GM18858 (cell line): ENCODE data around the gene DEFB108B.
"Not testable (repeated sequence)": the region's sequence is repeated elsewhere in the genome, so short reads cannot be mapped to it uniquely, and the experiment has no call there.

Experiments used
- ATAC-seq: cut with Tn5 transposase; IDR thresholded peaks from one replicate; pipeline ENCODE4 v1.9.1; 2021; ENCODE audit not compliant: unreplicated experiment

The DEFB108B gene

GRCh38 chr11:71813481-71814355, 19.3 kb upstream of the DEFB108B start:
- not testable (repeated sequence) for ATAC-seq

- ATAC-seq, result not testable (repeated sequence)
Measured at GRCh38 chr11:71821539-71821938, 11.5 kb upstream of the DEFB108B start.

DNA sequence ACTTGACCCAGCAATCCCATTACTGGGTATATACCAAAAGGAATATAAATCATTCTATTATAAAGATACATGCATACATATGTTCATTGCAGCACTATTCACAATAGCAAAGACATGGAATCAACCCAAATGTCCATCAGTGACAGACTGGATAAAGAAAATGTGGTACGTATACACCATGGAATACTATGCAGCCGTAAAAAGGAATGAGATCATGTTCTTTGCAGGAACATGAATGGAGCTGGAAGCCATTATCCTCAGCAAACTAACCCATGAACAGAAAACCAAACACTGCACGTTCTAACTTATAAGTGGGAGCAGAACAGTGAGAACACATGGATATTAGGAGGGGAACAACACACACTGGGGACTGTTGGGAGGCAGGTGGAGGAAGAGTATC, 3.8 kb upstream of the DEFB108B start:
- not testable (repeated sequence) for ATAC-seq

- ATAC-seq, result not testable (repeated sequence)
Measured at GRCh38 chr11:71829686-71830085, 3.3 kb upstream of the DEFB108B start.

DNA sequence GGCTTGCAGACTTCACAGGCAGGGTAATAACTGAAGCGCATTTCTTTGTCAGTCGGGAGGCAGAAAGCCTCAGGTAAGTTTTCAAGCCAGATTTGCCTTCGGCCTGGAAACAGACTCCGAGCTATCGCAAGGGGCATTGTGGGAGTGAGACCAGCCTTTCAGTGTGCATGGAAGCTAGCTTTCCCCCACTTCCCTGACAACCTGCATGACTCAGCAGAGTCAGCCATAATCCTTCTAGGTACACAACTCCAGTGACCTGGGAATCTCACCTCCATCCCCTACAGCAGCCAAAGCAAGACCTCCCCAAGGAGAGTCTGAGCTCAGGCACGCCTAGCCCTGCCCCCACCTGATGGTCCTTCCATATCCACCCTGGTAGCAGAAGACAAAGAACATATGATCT, 9.7 kb downstream of the DEFB108B start:
- not testable (repeated sequence) for ATAC-seq

- ATAC-seq, result not testable (repeated sequence)
Measured at GRCh38 chr11:71843355-71843754, 10.4 kb downstream of the DEFB108B start.

DNA sequence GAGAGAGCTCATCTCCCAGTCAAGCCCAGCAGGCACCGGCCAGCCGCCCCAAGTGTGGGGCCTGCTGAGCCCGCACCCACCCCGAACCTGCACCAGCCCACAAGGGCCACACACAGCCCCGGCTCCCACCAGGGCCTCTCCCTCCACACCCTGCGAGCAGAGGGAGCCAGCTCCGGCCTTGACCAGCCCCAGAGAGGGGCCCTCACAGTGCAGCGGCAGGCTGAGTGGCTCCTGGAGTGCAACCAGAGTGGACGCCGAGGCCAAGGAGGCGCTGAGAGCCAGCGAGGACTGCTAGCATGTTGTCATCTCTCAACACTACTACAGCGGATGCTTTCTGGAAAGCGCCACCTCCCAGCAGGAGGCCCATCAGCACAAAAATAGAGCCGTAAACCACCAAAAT, 10.9 kb downstream of the DEFB108B start:
- ATAC-seq, result no peak

- not testable (repeated sequence) for ATAC-seq
Measured at GRCh38 chr11:71853895-71854294, 20.9 kb downstream of the DEFB108B start.

DNA sequence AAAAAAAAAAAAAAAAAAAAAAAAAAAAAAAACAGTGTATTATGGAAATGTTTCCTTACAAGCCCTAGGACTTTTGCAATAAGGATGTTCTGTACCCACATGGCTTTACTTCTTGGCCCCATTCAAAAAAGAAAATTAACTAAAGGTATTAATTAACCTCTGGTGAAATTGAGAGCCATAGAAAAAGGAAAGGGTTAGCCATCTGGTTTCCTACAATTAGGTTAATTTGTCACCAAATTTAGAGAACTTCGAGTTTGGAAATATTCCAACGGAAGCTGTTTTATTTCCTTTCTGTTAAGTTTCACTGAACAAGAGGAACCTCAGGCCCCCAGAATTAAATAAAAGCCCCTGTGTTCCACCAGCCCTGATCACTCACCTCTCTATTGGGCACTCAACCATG, 22.9 kb downstream of the DEFB108B start:
- not testable (repeated sequence) for ATAC-seq

- not testable (repeated sequence) for ATAC-seq
Measured at GRCh38 chr11:71860835-71861234, 27.8 kb downstream of the DEFB108B start.

DNA sequence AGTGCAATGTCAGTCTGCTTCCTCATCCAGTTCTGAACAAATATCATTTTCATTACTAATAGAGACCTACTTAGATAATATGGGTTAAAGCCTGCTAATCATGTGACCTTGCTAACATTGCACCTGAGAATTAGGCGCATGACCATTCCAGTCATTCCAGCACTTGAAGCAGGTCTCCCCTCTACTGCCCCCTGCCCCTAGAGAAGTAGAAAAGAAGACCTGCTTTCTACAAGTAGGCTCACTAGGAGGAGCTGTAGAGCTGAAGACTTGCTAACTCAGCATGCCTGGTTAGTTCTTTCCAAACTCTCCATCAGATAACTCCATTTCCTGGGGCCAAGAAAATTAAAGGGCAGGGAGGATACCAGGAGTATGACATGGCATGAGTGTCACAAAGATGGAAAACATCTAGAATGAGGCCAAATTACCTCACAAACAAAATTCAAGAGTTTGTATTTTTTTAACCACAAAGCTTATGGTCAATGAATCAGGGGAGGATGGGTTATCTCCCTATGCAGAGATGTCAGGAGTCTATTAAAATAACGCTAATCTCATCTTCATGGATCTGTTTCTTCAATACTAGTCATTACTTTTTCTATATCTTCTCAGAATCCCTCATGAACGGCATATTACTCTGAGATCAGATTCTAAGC, 31.1 kb downstream of the DEFB108B start:
- ATAC-seq, result not testable (repeated sequence)

DNA sequence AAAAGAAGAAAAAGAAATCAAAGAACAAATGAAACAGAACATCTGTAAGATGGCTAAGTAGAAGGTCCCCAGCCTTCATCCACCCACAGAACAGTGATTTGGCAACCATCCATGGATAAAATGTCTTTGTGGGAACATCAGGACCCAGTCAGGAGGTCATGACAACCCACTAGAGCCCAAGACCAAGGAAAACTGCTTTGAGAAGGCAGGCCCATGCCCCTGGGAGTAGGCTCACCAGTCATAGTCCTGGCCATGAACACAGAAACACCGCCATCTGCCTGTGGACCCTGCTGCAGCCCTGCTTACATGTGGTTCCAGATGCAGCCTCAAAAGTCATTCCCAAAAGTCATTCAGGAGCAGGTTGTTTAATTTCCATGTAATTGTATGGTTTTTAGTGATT, 34.2 kb downstream of the DEFB108B start:
- not testable (repeated sequence) for ATAC-seq

- not testable (repeated sequence) for ATAC-seq
Measured at GRCh38 chr11:71869931-71870330, 36.9 kb downstream of the DEFB108B start.

- ATAC-seq, result not testable (repeated sequence)
Measured at GRCh38 chr11:71870661-71871060, 37.7 kb downstream of the DEFB108B start.

DNA sequence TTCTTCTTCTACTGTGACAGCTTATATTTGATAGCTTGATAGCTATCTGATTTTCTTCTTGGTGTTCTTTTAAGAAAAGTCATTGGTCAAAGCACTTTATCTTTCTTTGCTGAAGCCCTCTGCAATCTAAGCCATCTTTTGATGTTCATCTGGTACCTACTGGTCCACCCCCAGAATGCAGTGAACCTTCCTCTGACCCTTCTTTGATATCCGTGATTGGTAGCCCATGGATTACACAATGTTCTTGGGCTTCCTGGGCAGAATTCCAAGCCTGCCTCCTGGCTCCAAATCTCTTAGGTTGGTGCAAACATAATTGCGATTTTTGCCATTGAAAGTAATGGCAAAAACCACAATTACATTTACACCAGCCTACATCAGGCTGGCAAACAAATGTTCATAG, 43.3 kb downstream of the DEFB108B start:
- ATAC-seq, result not testable (repeated sequence)

DNA sequence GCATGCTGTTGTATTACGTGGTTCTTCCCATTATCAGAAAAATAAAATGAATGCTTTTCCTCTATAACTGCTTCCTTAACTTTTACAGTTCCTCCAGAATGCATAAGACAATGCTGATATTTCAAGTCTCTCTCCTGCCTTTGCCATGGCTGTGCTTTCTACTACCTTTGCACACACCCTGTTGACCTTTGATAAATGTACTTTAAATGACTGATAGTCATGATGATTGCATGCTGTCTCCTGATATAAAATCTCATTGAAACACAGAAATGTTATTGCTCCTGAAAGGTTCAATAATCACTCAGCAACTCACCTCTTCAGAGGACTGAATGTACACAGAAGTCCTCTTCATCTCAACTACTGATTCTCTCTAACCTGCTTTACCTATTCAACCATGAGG, 45.1 kb downstream of the DEFB108B start, which contains the start of gene DEFB131B:
Gene DEFB131B, plus strand, starts transcription at position 395 of the 400 bp plus-strand sequence. Its CDS starts 0 bp downstream, at position 395.
- ATAC-seq, result not testable (repeated sequence)

- ATAC-seq, result not testable (repeated sequence)
Measured at GRCh38 chr11:71885806-71886205, 52.8 kb downstream of the DEFB108B start.
